HL-60 (cell line): ENCODE results near the gene TELO2.

Experiments
- DNase-seq, 2 experiments: peaks; one replicate each; pipeline ENCODE4 v3.0.0-alpha.2; 2010 to 2020; ENCODE audit warnings: low read depth in 1 of 2, low spot score in 1 of 2
- H3K27ac ChIP-seq: fragments of 250-450 bp; sonication (Bioruptor Pico); replicated peaks from 2 replicates; pipeline ENCODE4 v1.5.1; 2020; ENCODE audit warnings: mild to moderate bottlenecking, moderate library complexity
- H3K27me3 ChIP-seq: fragments of 250-450 bp; sonication (Bioruptor Pico); 2 replicates; pipeline ENCODE4 v1.5.1; 2021; ENCODE audit warnings: mild to moderate bottlenecking, moderate library complexity; ENCODE audit not compliant: insufficient read depth, poor library complexity, severe bottlenecking
- H3K4me3 ChIP-seq: replicated peaks from 2 replicates; pipeline ENCODE4 v1.5.1; 2011; ENCODE audit warnings: mild to moderate bottlenecking, control low read depth, low read length; ENCODE audit not compliant: insufficient read depth
- CTCF ChIP-seq: IDR thresholded peaks from one replicate; pipeline ENCODE4 v1.5.1; 2011; ENCODE audit warnings: low read length, control low read depth, inconsistent platforms; ENCODE audit not compliant: insufficient read depth
- GABPA ChIP-seq: IDR thresholded peaks from 2 replicates; pipeline ENCODE4 v1.6.1; 2012; ENCODE audit warnings: low read depth
- POLR2AphosphoS5 ChIP-seq: IDR thresholded peaks from 2 replicates; pipeline ENCODE4 v1.6.1; 2012; ENCODE audit warnings: low read depth
- REST ChIP-seq: IDR thresholded peaks from 2 replicates; pipeline ENCODE4 v1.6.1; 2012; ENCODE audit warnings: low read depth; ENCODE audit not compliant: insufficient replicate concordance
- SPI1 ChIP-seq: IDR thresholded peaks from 2 replicates; pipeline ENCODE4 v1.6.1; 2012; ENCODE audit warnings: low read depth, mild to moderate bottlenecking, borderline replicate concordance

Gene TELO2

GRCh38 chr16:1444730-1445517 lies 48.2 kb upstream of the TELO2 start:
- DNase-seq = no peak
- TF ChIP-seq SPI1 = no peak
- TF ChIP-seq REST = no peak
- Histone ChIP-seq H3K4me3 (no peak overlapping the region), H3K27me3 (no peaks in the 10 kb centered on the region), H3K27ac (no peak overlapping the region)

GRCh38 chr16:1445518-1446203 lies 47.5 kb upstream of the TELO2 start:
- no peak overlapping the region for H3K27ac ChIP-seq

GRCh38 chr16:1446296-1447080 lies 46.7 kb upstream of the TELO2 start:
- H3K27ac ChIP-seq = no peak overlapping the region
- no peak for TF ChIP-seq REST
- TF ChIP-seq SPI1 = no peak
- no peak for TF ChIP-seq CTCF
- no peak for TF ChIP-seq GABPA
- TF ChIP-seq POLR2AphosphoS5 = no peak; the same call in 1 of the 2 replicates
- no peak overlapping the region for H3K4me3 ChIP-seq

More at GRCh38 chr16:1445518-1446203, 47.5 kb upstream of the TELO2 start:
- DNase-seq = no peak
- H3K4me3 ChIP-seq = no peak overlapping the region
- H3K27me3 ChIP-seq = no peaks in the 10 kb centered on the region
- no peak; the same call in 1 of the 2 replicates for TF ChIP-seq POLR2AphosphoS5
- TF ChIP-seq REST = no peak
- no peak for TF ChIP-seq GABPA

More at GRCh38 chr16:1446296-1447080, 46.7 kb upstream of the TELO2 start:
- no peak for DNase-seq
- no peaks in the 10 kb centered on the region for H3K27me3 ChIP-seq
